Left renal pelvis (tissue), 4 donors: Measurements from ENCODE around the gene CNR2. TPM values are rescaled to one million over a fixed set of nuclear protein-coding genes. Genes with fewer than 3 reads are reported as not detected.
"Not testable (repeated sequence)": the region's sequence is repeated elsewhere in the genome, so short reads cannot be mapped to it uniquely, and the experiment has no call there.

Experiments
- DNase-seq, 4 donors: peaks; one replicate each; pipeline ENCODE4 v3.0.0-alpha.2; 2013; ENCODE audit warnings: low read depth in 4 of 4, low spot score in 3 of 4
- polyA plus RNA-seq, 4 donors: library from polyadenylated mRNA; unstranded; fragments of 120-200 nt; gene quantifications; one replicate each; pipeline ENCODE4 v1.2.1, GENCODE V29; 2013; ENCODE audit not compliant: insufficient read length in 4 of 4

The CNR2 gene
- polyA plus RNA-seq, 4 donors, result 0.06 to 0.11 (median 0.07) TPM

GRCh38 chr1:23843644-23844043 lies 69.5 kb downstream of the CNR2 start:
- no peak for DNase-seq

- DNase-seq, result peak in 1 of 4 donors; percentile 29
Measured at GRCh38 chr1:23838401-23838866, 74.7 kb downstream of the CNR2 start.

GRCh38 chr1:23837908-23838307 lies 75.3 kb downstream of the CNR2 start:
- DNase-seq, result no peak

- no peak for DNase-seq
Measured at GRCh38 chr1:23836037-23836436, 77.1 kb downstream of the CNR2 start.

GRCh38 chr1:23834156-23834555 lies 79.0 kb downstream of the CNR2 start:
- DNase-seq, result not testable (repeated sequence)

- no peak for DNase-seq
Measured at GRCh38 chr1:23827717-23828116, 85.4 kb downstream of the CNR2 start.

GRCh38 chr1:23826590-23826989 lies 86.6 kb downstream of the CNR2 start:
- DNase-seq, result not testable (repeated sequence)

GRCh38 chr1:23825762-23826522 lies 87.2 kb downstream of the CNR2 start:
- DNase-seq, result no peak

GRCh38 chr1:23825076-23825761 lies 87.9 kb downstream of the CNR2 start, which contains the start of gene HMGCL:
HMGCL (minus strand) TSS chr1:23825429; CDS start chr1:23825415, 14 bp downstream.
- DNase-seq, result peak; percentile 79 to 85 (median 82)

- DNase-seq, result no peak
Measured at GRCh38 chr1:23824711-23825075, 88.5 kb downstream of the CNR2 start.

- no peak for DNase-seq
Measured at GRCh38 chr1:23823767-23824166, 89.4 kb downstream of the CNR2 start.

Other genes starting within 250 kb of the CNR2 start
- 1,000 to 10,000 TPM; 2,223 to 2,601 (median 2,402) TPM for gene RPL11, start 221.6 kb downstream of the CNR2 start, polyA plus RNA-seq
- 10 to 100 TPM; 31.5 to 35.9 (median 35.6) TPM for gene ELOA, start 169.9 kb downstream of the CNR2 start, polyA plus RNA-seq
- gene PITHD1, start 134.9 kb downstream of the CNR2 start, polyA plus RNA-seq, result 10 to 100 TPM; 57.6 to 66.9 (median 62.5) TPM
- gene LYPLA2, start 122.2 kb downstream of the CNR2 start, polyA plus RNA-seq, result 10 to 100 TPM; 35.0 to 79.7 (median 63.3) TPM
- gene GALE, start 112.6 kb downstream of the CNR2 start, polyA plus RNA-seq, result 10 to 100 TPM in 3 of 4 donors, 1 to 10 TPM in 1; 7.8 to 41.0 (median 28.3) TPM
- gene HMGCL, start 87.9 kb downstream of the CNR2 start, polyA plus RNA-seq, result 10 to 100 TPM; 21.2 to 77.3 (median 64.7) TPM
- gene FUCA1, start 45.1 kb downstream of the CNR2 start, polyA plus RNA-seq, result 10 to 100 TPM; 43.1 to 49.0 (median 47.4) TPM
- gene PNRC2, start 46.5 kb upstream of the CNR2 start, polyA plus RNA-seq, result 100 to 1,000 TPM; 193 to 271 (median 203) TPM
- gene SRSF10, start 67.0 kb upstream of the CNR2 start, polyA plus RNA-seq, result 100 to 1,000 TPM; 170 to 256 (median 223) TPM
- gene MYOM3, start 198.8 kb upstream of the CNR2 start, polyA plus RNA-seq, result 10 to 100 TPM in 3 of 4 donors, under 1 TPM in 1; 0.60 to 24.8 (median 19.4) TPM
- 1 to 10 TPM in 3 of 4 donors, under 1 TPM in 1; 0.11 to 4.0 (median 2.7) TPM for gene IL22RA1, start 229.8 kb upstream of the CNR2 start, polyA plus RNA-seq